SK-N-MC (cell line): ENCODE data around the gene DIDO1.

Experiments
- EZH2 ChIP-seq: fragments of 200-600 bp; sonication (generic); IDR thresholded peaks from one replicate; pipeline ENCODE4 v1.6.1; 2017; ENCODE audit warnings: antibody characterized with exemption
- POLR2AphosphoS5 ChIP-seq: IDR thresholded peaks from 2 replicates; pipeline ENCODE4 v1.6.1; 2012; ENCODE audit warnings: mild to moderate bottlenecking, low read depth, low read length, borderline replicate concordance

- no peak for TF ChIP-seq EZH2
- TF ChIP-seq POLR2AphosphoS5: no peak
These were observed 26.2 kb upstream of the DIDO1 start, which contains the start of gene SLC17A9 for GRCh38 chr20:62952373-62952967.
